ENCODE data around the gene AXIN2.
"Not testable (repeated sequence)": the region's sequence is repeated elsewhere in the genome, so short reads cannot be mapped to it uniquely, and the experiment has no call there.

Gene AXIN2

DNA sequence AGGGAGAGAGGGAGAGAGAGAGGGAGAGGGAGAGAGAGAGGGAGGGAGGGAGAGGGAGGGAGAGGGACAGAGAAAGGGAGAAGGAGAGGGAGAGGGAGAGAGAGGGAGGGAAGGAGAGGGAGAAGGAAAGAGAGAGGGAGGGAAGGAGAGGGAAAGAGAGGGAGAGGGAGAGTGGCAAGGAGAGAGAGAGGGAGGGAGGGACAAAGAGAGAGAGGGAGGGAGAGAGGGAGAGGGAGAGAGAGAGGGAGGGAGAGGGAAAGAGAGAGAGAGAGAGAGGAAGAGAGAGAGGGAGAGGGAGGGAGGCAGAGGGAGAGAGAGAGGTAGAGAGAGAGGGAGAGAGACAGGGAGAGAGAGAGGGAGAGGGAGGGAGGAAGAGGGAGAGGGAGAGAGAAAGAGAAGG, 73.5 kb downstream of the AXIN2 start:
- DNase-seq (ENCODE audit: low spot score) = no peak
- TF ChIP-seq, protein P1, sequence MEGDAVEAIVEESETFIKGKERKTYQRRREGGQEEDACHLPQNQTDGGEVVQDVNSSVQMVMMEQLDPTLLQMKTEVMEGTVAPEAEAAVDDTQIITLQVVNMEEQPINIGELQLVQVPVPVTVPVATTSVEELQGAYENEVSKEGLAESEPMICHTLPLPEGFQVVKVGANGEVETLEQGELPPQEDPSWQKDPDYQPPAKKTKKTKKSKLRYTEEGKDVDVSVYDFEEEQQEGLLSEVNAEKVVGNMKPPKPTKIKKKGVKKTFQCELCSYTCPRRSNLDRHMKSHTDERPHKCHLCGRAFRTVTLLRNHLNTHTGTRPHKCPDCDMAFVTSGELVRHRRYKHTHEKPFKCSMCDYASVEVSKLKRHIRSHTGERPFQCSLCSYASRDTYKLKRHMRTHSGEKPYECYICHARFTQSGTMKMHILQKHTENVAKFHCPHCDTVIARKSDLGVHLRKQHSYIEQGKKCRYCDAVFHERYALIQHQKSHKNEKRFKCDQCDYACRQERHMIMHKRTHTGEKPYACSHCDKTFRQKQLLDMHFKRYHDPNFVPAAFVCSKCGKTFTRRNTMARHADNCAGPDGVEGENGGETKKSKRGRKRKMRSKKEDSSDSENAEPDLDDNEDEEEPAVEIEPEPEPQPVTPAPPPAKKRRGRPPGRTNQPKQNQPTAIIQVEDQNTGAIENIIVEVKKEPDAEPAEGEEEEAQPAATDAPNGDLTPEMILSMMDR (IDR thresholded peaks at IDR 0.05; ENCODE audit: extremely low read depth, missing control alignments) = no peak

DNA sequence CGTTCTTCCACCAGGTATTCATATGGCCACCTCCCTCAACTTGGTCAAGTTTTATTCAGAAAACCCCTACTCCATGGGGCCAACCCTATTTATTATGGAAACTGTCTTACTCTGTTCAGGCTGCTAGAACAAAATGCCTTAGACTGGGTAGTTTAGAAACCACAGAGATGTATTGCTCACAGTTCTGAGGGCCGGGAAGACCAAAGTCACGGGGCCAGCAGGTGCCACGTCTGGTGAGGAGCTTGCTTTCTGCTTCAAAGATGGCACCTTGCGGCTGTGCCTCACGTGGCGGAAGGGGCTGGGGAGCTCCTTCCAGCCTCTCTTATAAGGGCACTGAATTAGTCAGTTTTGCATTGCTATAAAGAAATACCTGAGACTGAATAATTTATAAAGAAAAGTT, 74.3 kb downstream of the AXIN2 start:
- TF ChIP-seq, protein P1 (IDR thresholded peaks at IDR 0.05; ENCODE audit: extremely low read depth, missing control alignments) = no peak
- no peak for DNase-seq (ENCODE audit: low spot score)

DNA sequence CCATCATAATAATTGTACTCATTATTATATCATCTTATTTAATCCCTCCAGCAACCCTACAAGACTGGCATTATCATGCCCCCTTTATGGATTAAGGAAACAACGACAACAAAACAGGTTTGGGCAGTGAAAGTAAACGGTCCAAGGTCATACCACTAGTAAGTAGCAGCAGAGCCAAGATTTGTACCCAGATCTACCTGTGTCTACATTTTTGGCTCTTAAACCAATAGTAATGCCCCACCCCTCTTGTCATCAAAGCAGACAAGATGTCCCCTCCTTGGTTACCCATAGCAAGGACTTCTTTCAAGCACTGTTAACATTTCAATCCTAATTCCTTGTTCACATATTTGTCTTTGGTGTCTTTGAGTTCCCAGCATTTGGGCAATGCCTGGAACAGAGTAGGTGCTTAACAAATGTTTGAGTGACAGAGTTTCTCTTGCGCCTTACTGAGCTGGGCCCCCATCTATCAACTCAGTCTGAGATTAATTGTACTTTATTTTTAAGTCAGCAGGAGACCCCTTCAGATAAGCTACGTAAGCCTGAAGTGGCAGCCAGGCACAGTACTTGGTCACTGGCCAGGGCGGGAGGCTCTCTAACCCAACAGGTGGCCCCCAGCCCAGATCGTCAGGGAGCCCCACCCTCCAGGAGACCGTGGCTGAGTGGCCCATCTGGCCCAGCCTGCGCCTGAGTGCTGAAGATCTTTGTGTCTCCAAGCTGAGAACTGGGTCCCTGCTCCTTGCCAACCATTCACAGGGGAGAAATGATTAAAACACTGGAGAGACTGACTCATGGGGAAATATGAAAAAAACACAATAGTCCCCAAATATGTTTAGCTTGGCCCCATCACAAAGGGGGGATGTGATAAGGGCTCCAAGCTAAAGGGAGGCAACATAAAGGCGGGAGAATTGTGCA, 75.8 kb downstream of the AXIN2 start:
- TF ChIP-seq, protein P1 (IDR thresholded peaks at IDR 0.05; ENCODE audit: extremely low read depth, missing control alignments) = no peak
- DNase-seq (ENCODE audit: low spot score) = no peak

DNA sequence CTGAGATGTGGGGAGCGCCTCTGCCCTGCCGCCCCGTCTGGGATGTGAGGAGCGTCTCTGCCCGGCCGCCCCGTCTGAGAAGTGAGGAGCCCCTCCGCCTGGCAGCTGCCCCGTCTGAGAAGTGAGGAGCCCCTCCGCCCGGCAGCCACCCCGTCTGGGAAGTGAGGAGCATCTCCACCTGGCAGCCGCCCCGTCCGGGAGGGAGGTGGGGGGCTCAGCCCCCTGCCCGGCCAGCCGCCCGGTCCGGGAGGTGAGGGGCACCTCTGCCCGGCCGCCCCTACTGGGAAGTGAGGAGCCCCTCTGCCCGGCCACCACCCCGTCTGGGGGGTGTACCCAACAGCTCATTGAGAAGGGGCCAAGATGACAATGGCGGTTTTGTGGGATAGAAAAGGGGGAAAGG, 77.0 kb downstream of the AXIN2 start:
- DNase-seq (ENCODE audit: low spot score) = not testable (repeated sequence)

DNA sequence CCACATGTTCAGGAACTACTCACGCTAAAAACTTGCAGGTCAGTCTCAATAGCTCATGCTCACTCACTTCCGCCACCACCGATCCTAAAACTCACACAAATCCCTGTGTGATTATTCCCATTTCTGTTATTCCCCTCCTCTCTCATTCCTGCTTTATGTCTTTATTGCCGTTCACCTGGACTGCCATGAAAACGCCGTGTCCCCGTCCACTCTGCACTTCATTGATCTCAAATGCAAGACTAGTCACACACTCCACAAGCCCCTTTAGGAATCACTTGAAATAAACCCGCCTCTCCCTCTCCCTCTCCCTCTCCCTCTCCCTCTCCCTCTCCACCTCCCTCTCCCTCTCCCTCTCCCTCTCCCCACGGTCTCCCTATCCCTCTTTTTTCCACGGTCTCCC, 78.0 kb downstream of the AXIN2 start:
- TF ChIP-seq, protein P1 (IDR thresholded peaks at IDR 0.05; ENCODE audit: extremely low read depth, missing control alignments) = no peak
- no peak for DNase-seq (ENCODE audit: low spot score)

DNA sequence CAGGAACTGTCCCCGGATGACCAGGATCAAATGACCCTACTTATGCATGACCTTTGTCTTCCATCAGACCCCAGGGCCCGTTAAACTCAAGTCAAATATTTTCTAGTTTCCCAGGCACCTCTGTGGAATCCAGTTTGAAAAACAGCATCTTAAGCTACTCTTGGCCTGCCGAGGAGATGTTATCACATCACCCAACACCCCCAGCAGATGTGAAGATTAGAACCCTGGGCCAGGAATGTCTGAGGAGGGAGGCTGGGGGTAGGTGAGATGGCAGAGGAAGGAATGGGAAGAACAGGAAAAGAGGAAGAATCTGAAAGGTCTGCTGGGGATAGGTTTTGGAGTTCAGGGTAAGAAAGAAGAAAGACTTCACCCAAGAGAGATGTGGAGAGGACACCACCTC, 79.2 kb downstream of the AXIN2 start:
- no peak for DNase-seq (ENCODE audit: low spot score)
- TF ChIP-seq, protein P1 (IDR thresholded peaks at IDR 0.05; ENCODE audit: extremely low read depth, missing control alignments) = no peak

DNA sequence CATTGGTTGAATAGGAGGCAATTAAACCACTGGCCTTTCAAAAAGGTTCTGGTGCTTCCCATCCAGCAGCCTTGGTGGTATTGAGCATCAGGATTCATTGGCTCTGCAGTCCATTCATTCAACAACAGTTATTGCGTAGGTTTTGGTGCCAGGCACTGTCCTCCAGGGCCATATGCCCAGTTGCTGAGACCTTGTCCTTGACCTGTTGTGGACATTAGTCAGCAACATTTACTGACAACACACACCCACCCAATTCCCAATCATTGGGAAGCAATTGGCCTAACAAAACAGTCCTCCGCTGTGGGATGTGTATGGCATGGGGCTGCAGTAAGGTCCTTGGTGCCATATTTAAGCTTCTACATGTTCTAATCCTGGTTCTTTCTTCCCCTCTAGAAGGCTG, 82.2 kb downstream of the AXIN2 start:
- TF ChIP-seq, protein P1 (IDR thresholded peaks at IDR 0.05; ENCODE audit: extremely low read depth, missing control alignments) = no peak
- DNase-seq (ENCODE audit: low spot score) = no peak
